Epithelial cell of proximal tubule (primary cell): Measurements from ENCODE around the gene NPPB. TPM values are rescaled to one million over a fixed set of nuclear protein-coding genes. Genes with fewer than 3 reads are reported as not detected.

Experiments used
- DNase-seq: peaks from one replicate; pipeline ENCODE4 v3.0.0-alpha.2; 2011; ENCODE audit warnings: low read depth
- H3K4me3 ChIP-seq: 2 replicates; pipeline ENCODE4 v1.5.1; 2011; ENCODE audit warnings: low read depth, mild to moderate bottlenecking, low read length
- CTCF ChIP-seq: conservative IDR thresholded peaks from 2 replicates; pipeline ENCODE4 v1.5.1; 2012; ENCODE audit warnings: low read depth, mild to moderate bottlenecking, low read length
- total RNA-seq: library from RNA; depleted of rRNA; stranded (reverse); fragments of >200 nt; gene quantifications from 2 replicates; pipeline ENCODE4 v1.2.3, GENCODE V29; 2015

Gene NPPB
- total RNA-seq, 1 donor from 2014 or later: 3.5 TPM

- no peak for TF ChIP-seq CTCF
- no peak for DNase-seq
- no peak within 1 kb of the TSS for H3K4me3 ChIP-seq
These were observed 10.9 kb downstream of the NPPB start, which contains the start of gene NPPA for GRCh38 chr1:11847667-11848372. Gene NPPA, minus strand, starts transcription at chr1:11847783. Its CDS starts 99 bp downstream, at chr1:11847684.

GRCh38 chr1:11845641-11846335 lies 13.0 kb downstream of the NPPB start:
- DNase-seq: no peak
- TF ChIP-seq CTCF: no peak
- H3K4me3 ChIP-seq: no peak overlapping the region

- TF ChIP-seq CTCF: no peak
- DNase-seq: no peak
- H3K4me3 ChIP-seq: no peak overlapping the region
These were observed 16.3 kb downstream of the NPPB start for GRCh38 chr1:11842154-11843041.

GRCh38 chr1:11841245-11842153 lies 17.2 kb downstream of the NPPB start:
- DNase-seq: no peak
- no peak overlapping the region for H3K4me3 ChIP-seq
- no peak for TF ChIP-seq CTCF

- TF ChIP-seq CTCF: no peak
- no peak overlapping the region for H3K4me3 ChIP-seq
- DNase-seq: no peak
These were observed 18.7 kb downstream of the NPPB start for GRCh38 chr1:11839727-11840705.
